ENCODE measurements around the gene CELA2A. TPM values are rescaled to one million over a fixed set of nuclear protein-coding genes. Genes with fewer than 3 reads are reported as not detected.
"Not testable (repeated sequence)": the region's sequence is repeated elsewhere in the genome, so short reads cannot be mapped to it uniquely, and the experiment has no call there.

Gene CELA2A
- total RNA-seq, 1 experiment from 2014 or later, result not detected

DNA sequence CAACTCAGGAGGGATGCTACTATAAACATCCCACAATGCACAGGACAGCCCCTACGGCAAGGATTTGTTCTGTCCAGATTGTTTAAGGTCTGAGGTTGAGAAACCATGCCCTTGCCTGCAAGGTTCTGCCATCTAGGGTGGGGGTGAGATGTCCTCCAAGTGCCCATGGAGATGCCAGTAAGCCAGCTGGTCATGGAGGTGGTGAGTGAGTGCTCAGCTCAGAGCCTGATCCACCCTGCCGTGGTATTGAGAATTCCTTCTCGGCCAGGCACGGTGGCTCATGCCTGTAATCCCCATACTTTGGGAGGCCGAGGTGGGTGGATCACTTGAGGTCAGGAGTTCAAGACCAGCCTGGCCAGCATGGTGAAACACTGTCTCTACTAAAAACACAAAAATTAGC, 31.6 kb upstream of the CELA2A start:
- no peak for DNase-seq (ENCODE audit: low spot score)

DNA sequence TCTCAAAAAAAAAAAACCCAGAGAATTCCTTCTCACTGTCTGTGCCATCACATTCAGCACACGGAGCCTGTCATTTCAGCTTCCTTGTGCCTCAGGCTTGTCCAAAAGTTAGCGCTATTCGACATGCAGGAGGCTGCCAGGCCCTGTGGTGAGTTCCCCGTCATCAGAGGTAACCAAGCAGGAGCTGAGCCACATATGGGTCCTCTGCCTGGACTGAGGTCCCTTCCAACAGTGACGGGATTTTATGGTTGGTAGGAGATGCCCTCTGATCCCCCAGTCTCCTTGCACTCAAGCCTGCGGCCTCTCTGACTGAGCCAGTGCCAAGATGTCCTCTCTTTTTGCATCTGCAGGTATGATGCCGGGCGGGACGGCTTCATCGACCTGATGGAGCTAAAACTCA, 31.0 kb upstream of the CELA2A start:
- no peak for DNase-seq (ENCODE audit: low spot score)

DNA sequence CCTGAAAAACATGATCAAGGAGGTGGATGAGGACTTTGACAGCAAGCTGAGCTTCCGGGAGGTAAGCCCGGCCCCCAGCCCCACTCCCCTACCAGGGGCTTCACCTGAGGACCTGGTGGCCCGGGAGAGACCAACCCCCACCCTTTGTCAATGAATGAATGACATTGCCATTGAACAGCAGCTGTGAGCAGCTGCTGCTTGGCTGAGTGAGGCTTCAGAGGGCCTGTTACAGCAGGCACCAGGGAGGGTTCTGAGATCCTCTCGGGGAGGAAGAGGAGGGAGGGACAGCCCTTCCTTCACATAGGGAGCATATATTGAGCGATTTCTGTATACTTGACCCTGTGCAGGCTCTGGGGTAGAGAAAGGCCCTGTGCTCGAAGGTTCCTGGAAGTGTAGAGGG, 30.6 kb upstream of the CELA2A start:
- DNase-seq (ENCODE audit: low spot score), result no peak

DNA sequence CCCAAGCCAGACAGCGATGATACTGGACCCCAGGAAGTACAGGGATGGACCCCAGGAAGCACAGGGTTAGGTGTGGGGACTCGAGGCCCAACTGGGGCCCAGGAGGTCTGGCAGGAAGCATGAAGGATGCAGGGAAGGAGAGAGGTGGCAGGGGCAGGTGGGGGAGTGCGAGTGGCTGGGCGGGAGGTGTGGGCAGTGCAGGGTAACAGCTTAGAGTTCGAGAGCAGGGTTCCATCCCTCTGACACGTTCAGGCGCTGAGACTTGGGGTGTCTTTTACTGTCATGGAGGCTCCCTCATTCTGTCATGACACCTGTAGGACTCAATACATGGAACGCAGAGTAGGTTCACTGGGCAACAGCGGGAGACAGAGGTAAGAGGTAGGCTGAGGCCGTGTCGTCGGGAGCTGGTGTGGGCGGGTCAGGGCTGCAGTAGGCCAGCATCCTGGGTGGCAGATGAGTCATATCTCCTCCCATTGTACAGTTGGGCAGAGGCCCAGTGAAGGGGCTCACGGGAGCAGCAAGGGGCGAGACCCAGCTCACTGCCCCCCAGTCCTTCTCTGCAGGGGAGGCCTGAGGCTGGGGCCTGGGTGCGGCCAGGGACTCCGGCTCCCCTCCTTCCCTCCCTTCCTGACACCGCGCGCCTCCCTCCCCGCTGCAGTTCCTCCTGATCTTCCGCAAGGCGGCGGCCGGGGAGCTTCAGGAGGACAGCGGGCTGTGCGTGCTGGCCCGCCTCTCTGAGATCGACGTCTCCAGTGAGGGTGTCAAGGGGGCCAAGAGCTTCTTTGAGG, 29.8 kb upstream of the CELA2A start:
- DNase-seq (ENCODE audit: low spot score), result no peak

DNA sequence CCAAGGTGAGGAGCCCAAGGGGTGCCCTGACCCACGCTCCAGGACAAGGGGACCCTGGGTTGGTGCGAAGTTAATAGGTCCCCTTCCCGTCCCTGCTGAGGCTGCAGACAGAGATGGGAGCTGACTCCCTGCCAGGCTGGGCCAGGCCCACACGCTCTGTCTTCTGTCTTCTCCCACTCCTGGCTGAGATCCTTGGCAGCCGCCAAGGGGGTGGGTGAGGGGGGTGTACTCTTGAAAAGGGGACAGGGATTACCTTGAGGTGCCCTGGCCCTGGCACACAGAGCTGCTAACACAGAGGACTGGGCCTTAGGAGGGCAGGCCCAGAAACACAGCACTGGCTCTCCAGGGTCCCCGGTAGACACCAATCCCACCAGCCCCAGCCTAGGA, 29.3 kb upstream of the CELA2A start:
- DNase-seq (ENCODE audit: low spot score), result no peak

DNA sequence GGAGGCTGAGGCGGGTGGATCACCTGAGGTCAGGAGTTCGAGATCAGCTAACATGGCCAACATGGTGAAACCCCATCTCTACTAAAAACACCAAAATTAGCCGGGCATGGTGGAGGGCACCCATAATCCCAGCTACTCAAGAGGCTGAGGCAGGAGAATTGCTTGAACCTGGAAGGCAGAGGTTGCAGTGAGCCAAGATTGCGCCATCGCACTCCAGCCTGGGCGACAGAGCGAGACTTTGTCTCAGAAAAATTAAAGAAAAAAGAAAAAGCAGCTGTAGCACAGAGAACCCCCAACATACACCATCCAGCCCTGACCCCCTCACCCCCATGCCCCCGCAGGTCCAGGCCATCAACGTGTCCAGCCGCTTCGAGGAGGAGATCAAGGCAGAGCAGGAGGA, 28.3 kb upstream of the CELA2A start:
- not testable (repeated sequence) for DNase-seq (ENCODE audit: low spot score)

DNA sequence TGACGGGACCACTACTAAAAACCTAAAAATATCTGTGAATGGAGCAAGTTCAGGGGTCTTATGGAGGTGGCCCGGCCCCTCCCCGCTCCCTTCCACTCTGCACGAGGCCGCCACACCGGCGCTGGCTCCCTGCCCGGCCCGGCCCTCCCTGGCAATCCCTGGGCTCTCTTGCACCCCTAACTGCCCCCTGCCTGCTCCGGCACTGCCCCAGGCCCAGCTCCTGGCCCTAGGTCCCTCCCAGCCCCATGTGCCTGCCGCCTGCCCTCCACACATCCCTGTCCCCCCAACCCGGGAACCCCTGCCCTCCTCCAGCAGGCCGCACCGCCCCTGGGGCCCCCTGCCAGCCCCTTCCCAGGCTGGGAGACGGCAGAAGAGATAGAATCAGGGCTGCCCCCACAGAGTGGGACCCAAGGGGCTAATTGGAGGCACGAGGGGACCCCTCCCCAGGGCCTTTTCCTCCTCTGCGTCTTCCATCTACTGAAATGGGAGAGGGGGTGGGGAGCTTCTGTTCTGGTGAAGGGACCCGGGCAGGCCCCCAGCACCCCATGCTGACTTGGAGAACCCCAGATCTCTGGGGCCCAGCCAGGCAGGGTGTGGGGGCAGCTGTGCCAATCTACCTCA, 27.6 kb upstream of the CELA2A start:
- DNase-seq (ENCODE audit: low spot score), result no peak

DNA sequence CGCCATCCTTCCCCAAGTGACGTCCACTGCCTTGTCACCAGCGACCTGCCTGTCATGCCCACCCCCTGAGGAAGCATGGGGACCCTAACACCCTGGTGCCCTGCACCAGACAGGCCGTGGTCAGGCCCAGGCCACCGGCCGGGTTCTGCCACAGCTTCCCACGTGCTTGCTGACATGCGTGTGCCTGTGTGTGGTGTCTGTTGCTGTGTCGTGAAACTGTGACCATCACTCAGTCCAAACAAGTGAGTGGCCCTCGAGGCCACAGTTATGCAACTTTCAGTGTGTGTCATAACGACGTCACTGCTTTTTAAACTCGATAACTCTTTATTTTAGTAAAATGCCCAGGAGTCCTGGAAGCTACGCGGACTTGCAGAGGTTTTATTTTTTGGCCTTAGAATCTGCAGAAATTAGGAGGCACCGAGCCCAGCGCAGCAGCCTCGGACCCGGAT, 26.8 kb upstream of the CELA2A start:
- peak; percentile 31 for DNase-seq (ENCODE audit: low spot score)

DNA sequence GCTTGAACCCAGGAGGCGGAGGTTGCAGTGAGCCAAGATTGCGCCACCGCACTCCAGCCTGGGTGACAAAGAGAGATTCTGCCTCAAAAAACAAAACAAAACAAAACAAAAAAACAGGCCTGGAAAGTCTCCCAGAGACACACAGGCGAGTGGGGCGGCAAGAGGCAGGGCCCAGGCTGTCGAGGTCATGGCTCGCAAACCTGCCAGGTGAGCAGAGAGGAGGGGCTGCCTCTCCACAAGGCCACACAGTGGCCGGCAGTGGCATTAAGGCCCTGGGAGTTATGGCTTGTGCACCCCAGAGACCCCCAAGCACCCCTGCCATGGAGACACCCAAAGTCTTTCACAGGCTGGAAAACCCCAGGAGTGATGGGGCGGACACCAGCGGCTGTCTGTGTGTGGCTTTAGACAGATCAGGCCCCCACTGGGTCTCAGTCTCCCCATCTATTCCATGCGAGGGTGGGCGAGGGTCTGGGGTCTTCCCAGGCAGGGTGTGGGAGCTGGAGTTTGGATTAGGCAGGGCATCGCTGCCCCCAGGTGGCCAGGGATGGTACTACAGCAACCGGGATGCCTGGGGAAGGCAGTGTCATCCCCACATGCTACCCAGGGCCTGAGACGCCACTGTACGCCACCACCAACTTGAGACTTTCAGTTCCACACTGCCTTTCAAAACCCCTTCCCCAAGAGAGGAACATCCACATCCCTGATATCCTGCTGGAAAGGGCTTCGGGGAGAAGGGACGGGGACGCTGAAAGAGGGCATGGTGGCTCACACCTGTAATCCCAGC, 25.6 kb upstream of the CELA2A start:
- DNase-seq (ENCODE audit: low spot score), result no peak

DNA sequence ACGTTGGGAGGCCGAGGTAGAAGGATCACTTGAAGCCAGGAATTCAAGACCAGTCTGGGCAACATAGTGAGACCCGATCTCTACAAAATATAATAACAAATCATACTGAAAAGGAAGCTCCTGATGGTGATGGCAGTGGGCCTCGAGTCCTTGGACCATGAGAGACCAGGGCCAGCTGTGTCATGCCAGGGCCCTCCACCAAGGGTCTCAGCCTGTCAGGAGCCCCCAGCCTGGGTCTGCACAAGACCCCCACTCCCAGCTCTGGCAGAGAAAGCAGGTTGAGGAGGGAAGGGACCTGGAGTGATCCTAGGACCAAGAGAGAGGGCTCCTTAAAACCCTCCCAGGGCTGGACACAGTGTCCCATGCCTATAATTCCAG, 25.0 kb upstream of the CELA2A start:
- no peak for DNase-seq (ENCODE audit: low spot score)

DNA sequence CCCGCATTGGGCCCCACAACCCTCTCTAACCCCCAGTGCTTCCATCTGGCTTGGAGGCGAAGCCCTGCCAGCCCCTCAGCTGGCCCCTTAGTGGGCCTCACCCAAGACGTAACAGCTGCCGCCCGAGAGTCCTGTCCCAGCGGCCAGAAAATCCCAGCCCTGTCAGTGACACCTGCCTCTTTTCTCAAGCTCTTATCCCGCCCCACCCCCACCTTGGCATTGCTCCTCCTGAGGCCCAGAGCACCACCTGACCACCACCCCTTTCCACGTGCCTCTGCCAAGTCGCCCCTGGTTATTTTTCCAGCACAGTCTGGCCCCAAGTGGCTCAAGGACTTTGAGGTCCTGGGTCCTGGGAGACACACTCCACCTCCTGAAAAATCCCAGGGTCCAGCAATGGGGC, 24.2 kb upstream of the CELA2A start:
- no peak for DNase-seq (ENCODE audit: low spot score)

DNA sequence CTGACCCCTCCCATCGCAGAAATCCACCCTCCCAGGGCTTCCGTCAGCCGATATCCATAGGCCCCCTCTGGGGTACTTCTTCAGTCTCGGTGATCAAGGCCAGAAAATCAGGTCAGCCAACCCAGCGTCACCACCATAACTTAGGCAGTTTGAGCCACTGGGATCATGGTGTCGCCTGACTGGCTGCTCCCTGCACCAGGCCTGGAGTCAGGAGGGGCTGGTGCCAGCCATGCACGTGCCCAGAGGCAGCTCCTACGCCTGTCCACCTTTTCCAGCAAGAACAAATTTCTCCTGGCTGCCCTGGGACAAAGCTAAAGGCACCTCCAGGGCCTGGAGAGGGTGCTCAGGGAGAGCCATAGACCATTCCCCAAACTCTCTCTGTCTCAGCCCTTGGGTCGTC, 23.1 kb upstream of the CELA2A start:
- DNase-seq (ENCODE audit: low spot score), result no peak

DNA sequence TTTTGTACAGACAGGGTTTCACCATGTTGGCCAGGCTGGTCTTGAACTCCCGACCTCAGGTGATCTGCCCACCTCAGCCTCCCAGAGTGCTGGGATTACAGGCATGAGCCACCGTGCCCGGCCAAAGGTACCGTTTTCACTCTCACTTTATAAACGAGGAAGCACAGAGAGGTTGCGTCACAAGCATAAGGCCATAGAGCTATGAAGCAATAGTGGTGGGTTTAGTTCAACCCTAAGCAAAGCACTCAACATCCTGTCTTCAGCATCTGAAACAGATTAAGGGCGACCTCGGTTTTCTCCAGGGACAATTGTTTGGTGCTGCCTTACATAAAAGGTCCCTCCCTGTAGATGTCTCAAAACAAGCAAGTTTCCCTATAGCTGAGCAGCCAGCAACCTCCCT, 21.8 kb upstream of the CELA2A start:
- peak; percentile 55 for DNase-seq (ENCODE audit: low spot score)

DNA sequence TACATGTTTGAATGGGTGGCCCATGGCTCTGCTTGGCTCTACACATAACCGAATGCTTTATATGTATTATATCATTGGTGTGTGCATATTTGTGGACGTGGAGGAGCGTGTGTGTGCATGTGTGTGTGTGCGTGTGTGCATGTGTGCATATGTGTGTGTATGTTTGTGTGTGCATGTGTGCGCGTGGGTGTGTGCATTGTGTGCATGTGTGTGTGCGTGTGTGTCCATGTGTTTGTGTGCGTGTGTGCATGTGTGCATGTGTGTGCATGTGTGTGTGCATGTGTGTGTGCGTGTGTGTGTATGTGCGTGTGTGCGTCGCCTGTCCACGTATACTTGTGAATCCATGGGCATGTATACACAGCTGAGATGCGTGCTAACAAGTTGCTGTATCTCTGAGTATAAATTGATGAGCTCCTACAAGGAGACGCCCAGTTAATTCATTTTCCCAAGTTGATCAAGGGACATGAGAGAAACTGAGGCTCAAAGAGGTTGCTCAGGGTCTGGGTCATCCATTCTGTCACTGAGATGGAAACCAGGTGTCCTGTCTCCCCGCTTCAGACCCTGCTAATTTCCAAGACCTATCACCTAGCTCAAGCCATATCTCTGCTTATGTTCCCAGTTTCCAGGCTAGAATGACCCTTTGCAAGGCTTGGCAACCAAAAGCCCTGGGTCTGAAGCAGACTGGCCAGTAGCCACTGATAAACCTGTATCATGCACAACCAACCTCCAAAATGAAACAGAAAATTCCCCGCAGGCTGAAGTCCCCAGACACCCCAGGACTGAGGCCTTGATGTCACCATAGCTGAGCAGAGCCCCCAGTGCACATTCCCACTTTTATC, 21.1 kb upstream of the CELA2A start:
- no peak for DNase-seq (ENCODE audit: low spot score)

DNA sequence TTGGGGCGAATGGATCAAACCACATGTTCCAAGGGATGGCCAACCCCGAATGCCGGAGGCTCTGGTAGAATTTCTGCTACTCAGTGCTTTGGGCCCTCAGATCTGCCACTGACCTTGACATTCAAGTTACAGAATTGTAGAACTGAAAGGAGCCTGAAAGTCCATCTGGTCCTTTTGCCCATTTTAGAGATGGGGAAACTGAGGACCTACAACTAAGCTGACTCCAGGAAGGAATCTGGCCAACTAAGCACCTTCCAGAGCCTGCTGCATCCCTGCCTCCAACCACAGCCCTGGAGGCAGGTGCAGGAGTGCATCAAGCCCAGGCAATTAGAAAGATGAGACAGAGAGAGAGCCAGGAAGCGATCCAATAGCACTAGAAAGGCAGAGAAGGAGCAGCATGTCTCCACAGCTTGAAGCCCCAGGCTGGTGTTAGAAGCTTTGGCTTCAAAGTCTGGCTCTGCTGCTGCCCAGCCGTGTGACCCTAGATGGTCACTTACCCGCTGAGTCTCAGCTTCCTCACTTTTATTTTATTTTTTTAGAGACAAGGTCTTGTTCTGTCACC, 19.6 kb upstream of the CELA2A start:
- DNase-seq (ENCODE audit: low spot score), result no peak

DNA sequence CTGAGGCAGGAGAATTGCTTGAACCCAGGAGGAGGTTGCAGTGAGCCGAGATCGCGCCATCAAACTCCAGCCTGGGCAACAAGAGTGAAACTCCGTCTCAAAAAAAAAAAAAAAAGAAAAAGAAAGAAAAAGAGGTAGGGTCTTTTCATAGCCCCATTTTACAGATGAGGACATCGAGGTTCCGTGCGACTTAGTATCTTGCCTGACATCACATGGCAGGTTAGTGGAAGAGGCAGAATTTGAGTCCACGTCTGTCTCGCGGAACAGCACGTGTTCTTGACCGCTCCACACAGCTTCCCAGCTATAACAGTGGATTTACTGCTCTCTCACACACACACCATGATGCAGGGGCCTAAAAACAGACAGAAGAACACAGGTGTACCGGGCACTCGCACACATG, 17.2 kb upstream of the CELA2A start:
- no peak for DNase-seq (ENCODE audit: low spot score)

DNA sequence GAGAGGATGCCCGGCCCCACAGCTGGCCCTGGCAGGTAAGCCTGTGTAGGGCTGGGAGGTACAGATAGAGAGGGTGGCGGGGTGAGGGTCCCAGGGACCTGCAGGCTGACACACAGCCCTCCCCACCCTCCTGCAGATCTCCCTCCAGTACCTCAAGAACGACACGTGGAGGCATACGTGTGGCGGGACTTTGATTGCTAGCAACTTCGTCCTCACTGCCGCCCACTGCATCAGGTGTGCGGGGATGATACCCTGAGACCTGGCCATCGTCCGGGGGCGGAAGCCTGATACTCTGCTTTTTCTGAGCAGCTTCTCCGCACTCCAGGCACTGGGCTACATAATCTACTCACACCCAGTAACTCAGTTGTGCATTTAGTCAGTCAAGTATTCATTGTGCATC, 16.2 kb upstream of the CELA2A start:
- DNase-seq (ENCODE audit: low spot score), result no peak

DNA sequence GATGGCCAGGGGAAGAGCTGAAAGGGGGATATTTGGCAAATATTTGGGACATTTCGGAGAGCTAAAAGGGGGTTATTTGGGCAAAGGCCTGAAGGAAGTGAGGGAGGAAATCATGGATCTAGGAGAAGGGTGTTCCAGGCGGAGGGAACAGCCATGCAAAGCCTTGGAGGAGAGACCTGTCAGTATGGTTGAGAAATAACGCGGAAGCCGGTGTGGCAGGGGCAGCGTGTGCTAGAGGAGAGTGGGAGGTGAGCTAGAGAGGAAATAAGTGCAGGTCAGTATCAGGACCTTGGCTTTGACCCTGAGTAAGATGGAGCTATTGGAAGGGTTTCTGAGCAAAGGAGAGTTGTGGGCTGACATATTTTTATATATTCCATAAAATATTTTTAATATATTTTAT, 15.3 kb upstream of the CELA2A start:
- DNase-seq (ENCODE audit: low spot score), result no peak

DNA sequence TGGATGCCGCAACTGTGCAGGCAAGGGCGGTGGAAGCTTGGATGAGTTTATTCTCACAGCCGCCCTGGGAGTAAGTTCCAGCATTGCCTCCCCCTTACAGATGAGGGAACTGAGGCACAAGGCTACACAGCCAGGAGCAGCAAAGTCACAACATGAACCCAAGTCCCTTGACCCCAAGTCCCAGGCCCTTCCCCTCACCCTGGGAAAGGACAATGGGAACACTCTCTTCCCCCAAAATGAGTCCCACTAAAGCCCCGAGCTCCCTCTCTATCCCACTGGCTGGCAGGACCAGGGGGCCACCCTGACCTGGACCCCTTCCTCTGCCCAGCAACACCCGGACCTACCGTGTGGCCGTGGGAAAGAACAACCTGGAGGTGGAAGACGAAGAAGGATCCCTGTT, 14.4 kb upstream of the CELA2A start:
- no peak for DNase-seq (ENCODE audit: low spot score)

DNA sequence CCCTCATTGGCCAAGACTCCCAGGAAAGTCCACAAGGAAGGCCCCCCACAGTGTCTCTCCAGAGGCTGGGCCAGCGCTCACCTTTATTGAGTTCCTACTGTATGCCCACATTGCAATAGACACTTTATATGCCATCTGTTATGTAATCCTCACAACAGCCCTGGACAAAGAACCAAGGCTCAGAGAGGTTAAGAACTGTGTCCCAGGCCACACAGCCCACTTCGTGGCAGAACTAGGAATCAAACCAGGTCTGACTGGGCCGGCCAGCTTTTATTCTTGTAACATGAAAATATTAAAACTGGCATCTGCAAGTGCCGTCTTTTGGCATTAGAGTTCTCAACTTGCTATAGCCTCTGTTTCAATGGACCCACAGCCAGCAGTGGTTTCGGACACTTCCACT, 13.8 kb upstream of the CELA2A start:
- no peak for DNase-seq (ENCODE audit: low spot score)

DNA sequence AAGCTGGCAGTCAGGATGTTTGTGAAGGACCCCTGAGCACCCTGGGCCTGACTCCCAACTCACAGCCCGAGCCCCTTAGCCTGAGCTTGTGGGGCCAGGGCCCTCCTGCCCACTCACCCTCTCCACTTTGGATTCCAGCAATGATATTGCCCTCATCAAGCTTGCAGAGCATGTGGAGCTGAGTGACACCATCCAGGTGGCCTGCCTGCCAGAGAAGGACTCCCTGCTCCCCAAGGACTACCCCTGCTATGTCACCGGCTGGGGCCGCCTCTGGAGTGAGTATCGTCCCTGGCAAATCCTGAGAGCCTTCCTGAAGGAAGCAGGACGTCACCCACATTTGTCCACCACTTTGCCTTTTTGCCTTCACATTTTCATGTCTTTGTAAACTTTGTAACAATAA, 13.3 kb upstream of the CELA2A start:
- DNase-seq (ENCODE audit: low spot score), result no peak
